ENCODE measurements around the gene ZFHX3. TPM values are rescaled to one million over a fixed set of nuclear protein-coding genes. Genes with fewer than 3 reads are reported as not detected.

Gene ZFHX3
- total RNA-seq, 1 donor from 2014 or later = 34.8 TPM

DNA sequence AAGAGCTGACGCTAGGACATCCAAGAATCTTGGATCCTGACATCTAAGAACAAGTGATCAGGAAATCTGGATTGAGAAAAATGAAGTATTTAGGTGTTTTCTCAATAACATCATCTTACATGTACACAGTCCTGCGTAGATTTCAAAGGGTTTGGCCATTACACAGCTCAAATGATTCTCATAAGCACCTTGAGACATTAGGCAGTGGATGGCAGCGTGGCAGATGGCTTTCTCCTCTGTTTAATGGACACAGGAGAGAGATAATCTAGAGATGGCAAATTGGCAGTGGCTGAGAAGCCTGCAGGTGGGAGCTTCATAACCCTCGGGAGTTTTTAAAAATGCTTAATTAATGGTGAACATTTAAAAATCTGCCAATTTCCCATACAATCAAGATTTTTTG is 137.5 kb downstream of the ZFHX3 start:
- H3K9me3 ChIP-seq = no peaks in the 10 kb centered on the region

DNA sequence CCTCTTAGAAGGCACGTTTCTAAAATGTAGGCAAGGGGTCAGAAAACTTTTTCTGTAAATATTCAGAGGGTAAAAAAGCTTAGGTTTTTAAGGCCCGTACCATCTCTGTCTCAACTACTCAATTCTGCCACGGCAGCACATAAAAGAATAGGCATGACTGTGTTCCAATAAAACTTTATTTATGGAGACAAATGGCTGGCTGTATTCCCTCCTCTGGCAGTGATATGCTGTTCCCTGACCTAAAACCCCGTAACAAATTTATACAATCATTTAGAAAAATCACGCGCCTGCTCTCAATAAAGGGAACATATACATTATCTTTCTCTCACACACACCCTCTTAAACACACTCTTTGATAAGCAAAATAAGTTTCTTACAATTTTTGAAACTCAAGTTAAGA is 138.7 kb downstream of the ZFHX3 start:
- no peak overlapping the region for H3K27ac ChIP-seq
- intact Hi-C loops (cut with DNase I) = no loop called here
- TF ChIP-seq, protein P1, sequence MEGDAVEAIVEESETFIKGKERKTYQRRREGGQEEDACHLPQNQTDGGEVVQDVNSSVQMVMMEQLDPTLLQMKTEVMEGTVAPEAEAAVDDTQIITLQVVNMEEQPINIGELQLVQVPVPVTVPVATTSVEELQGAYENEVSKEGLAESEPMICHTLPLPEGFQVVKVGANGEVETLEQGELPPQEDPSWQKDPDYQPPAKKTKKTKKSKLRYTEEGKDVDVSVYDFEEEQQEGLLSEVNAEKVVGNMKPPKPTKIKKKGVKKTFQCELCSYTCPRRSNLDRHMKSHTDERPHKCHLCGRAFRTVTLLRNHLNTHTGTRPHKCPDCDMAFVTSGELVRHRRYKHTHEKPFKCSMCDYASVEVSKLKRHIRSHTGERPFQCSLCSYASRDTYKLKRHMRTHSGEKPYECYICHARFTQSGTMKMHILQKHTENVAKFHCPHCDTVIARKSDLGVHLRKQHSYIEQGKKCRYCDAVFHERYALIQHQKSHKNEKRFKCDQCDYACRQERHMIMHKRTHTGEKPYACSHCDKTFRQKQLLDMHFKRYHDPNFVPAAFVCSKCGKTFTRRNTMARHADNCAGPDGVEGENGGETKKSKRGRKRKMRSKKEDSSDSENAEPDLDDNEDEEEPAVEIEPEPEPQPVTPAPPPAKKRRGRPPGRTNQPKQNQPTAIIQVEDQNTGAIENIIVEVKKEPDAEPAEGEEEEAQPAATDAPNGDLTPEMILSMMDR (IDR thresholded peaks at IDR 0.05) = no peak

More for the DNA sequence above, 137.5 kb downstream of the ZFHX3 start:
- no peaks in the 10 kb centered on the region for H3K36me3 ChIP-seq
- H3K4me3 ChIP-seq = no peak overlapping the region
- intact Hi-C loops (cut with DNase I) = no loop called here
- no peak for DNase-seq (ENCODE audit: low spot score in 2 of 2)
- H3K27me3 ChIP-seq = no peaks in the 10 kb centered on the region
- TF ChIP-seq, protein P1 (IDR thresholded peaks at IDR 0.05) = no peak
- H3K27ac ChIP-seq = no peak overlapping the region
- H3K4me1 ChIP-seq = peaks cover 0 to 3% of the 10 kb centered on the region in 2 donors

DNA sequence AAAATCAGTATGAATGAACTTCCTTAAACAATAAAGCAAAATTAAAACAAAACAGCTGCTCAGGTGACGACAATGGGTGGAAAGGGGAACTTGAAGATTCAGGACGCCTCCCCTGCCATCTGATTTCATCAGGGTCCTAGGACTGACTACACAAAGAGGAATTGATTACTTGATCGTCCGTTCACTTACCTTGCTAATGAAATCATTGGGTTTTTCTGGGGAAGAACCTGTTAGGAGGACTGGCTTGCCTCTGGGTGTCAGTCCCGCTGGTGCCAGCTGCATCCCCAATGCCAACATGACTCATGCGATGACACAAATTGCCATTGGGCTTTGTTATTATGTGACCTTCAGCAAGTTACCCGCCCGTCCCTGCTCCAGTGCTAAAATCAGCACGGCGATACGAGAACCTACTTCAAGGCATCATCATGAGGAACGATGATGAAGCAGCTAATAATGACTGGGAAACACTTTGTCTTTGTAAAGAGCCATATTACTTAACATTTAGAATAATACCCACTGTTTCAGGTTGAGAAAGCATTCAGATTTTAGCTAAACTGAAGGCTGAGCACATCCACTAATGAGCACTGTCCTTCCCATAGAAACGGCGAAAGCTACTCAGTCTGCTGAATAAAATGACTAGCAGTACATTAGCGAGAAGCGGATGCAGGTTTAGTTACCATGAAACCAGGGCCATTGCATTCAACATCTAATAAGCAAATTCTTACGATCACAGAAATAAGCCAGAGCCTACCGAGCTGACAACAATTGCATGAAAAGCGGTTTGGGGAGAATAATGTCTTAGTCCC is 139.4 kb downstream of the ZFHX3 start:
- intact Hi-C loops (cut with DNase I) = no loop called here
- no peaks in the 10 kb centered on the region for H3K36me3 ChIP-seq
- no peaks in the 10 kb centered on the region for H3K4me1 ChIP-seq
- no peaks in the 10 kb centered on the region for H3K27me3 ChIP-seq
- TF ChIP-seq, protein P1 (IDR thresholded peaks at IDR 0.05) = no peak
- no peaks in the 10 kb centered on the region for H3K9me3 ChIP-seq
- no peak for DNase-seq (ENCODE audit: low spot score in 2 of 2)
- H3K4me3 ChIP-seq = no peak overlapping the region
- no peak overlapping the region for H3K27ac ChIP-seq

More for the DNA sequence above, 138.7 kb downstream of the ZFHX3 start:
- H3K27me3 ChIP-seq = no peaks in the 10 kb centered on the region
- H3K4me3 ChIP-seq = no peak overlapping the region
- H3K4me1 ChIP-seq = peaks cover 0 to 3% of the 10 kb centered on the region in 2 donors
- no peaks in the 10 kb centered on the region for H3K36me3 ChIP-seq
- no peak for DNase-seq (ENCODE audit: low spot score in 2 of 2)
- no peaks in the 10 kb centered on the region for H3K9me3 ChIP-seq

DNA sequence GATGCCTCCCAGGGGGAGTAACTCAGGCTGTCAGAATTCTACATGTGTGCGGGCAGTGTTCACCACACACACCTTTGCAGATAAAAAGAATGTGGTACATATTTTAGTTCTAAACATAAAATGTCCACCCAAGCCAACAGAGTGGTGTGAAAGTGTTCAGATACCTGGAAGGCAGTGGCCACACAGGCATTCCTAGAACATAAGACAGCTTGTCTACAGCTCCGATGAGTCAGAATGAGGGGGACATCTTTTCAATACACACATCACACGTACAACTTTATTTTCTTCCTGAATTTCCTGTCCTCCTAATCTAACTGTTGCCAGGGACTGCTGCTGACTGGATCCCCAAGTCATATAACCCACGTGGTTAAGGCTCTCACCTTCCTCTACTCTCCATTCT is 142.3 kb downstream of the ZFHX3 start:
- H3K36me3 ChIP-seq = no peaks in the 10 kb centered on the region
- no peaks in the 10 kb centered on the region for H3K9me3 ChIP-seq
- intact Hi-C loops (cut with DNase I) = no loop called here
- H3K27ac ChIP-seq = no peak overlapping the region
- H3K4me1 ChIP-seq = no peaks in the 10 kb centered on the region
- TF ChIP-seq, protein P1 (IDR thresholded peaks at IDR 0.05) = no peak
- H3K4me3 ChIP-seq = no peak overlapping the region
- no peaks in the 10 kb centered on the region for H3K27me3 ChIP-seq
- DNase-seq (ENCODE audit: low spot score in 2 of 2) = no peak

DNA sequence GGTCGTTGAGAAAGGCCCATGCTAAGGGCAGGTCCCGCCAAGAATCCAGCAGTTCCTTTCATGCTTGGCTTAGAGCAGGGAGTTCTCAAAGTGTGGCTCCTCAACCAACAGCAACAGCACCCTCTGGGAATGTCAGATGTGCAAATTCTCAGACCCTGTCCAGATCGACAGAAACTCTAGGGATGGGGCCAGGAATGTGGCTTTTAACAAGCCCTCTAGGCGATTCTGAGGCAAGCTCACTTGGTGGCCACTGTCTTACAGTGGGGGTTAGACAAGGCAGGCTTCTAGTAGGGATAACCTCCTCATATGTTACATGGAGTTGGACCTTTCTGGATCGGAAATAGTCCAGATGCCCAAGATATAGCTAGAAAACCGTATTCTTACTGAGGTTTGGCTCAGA is 144.8 kb downstream of the ZFHX3 start:
- Histone ChIP-seq H3K4me1 (no peaks in the 10 kb centered on the region), H3K36me3 (no peaks in the 10 kb centered on the region), H3K27ac (no peak overlapping the region), H3K27me3 (no peaks in the 10 kb centered on the region), H3K9me3 (no peaks in the 10 kb centered on the region), H3K4me3 (no peak overlapping the region)
- DNase-seq (ENCODE audit: low spot score in 2 of 2) = no peak
- TF ChIP-seq, protein P1 (IDR thresholded peaks at IDR 0.05) = no peak
- intact Hi-C loops (cut with DNase I) = no loop called here
